T-helper 2 cell treated with Interferon-gamma antibody and Interleukin-4, amounts not matched to agents 100 ng/mL and 5 ng/mL, for 36 hours (primary cell): Measurements from ENCODE around the gene SDHA. TPM values are rescaled to one million over a fixed set of nuclear protein-coding genes. Genes with fewer than 3 reads are reported as not detected.
"Not testable (repeated sequence)": the region's sequence is repeated elsewhere in the genome, so short reads cannot be mapped to it uniquely, and the experiment has no call there.

Source experiments
- intact Hi-C: fragments of 100-400 bp; cut with micrococcal nuclease; formaldehyde crosslinking; loops from one replicate; pipeline ENCODE4 v1.15.1; 2023
- total RNA-seq: library from RNA; stranded (reverse); gene quantifications from 2 replicates; pipeline ENCODE4 v1.2.3, GENCODE V29; 2022

Gene SDHA
- total RNA-seq, 1 donor from 2014 or later: 158 TPM

GRCh38 chr5:251975-252374 lies 33.9 kb downstream of the SDHA start:
- intact Hi-C loops: not testable (repeated sequence)

GRCh38 chr5:252546-252945 lies 34.4 kb downstream of the SDHA start:
- intact Hi-C loops: no loop called here

- intact Hi-C loops: not testable (repeated sequence)
Observed at GRCh38 chr5:254322-254721, 36.2 kb downstream of the SDHA start.

GRCh38 chr5:255116-255515 lies 37.0 kb downstream of the SDHA start:
- intact Hi-C loops: not testable (repeated sequence)

GRCh38 chr5:256347-256746 lies 38.2 kb downstream of the SDHA start:
- intact Hi-C loops: not testable (repeated sequence)

GRCh38 chr5:257148-257547 lies 39.0 kb downstream of the SDHA start:
- intact Hi-C loops: no loop called here

GRCh38 chr5:263275-263974 lies 45.3 kb downstream of the SDHA start:
- intact Hi-C loops: not testable (repeated sequence)

GRCh38 chr5:264338-264737 lies 46.2 kb downstream of the SDHA start:
- intact Hi-C loops: no loop called here

GRCh38 chr5:266311-267026 lies 48.3 kb downstream of the SDHA start:
- intact Hi-C loops: not testable (repeated sequence)

- intact Hi-C loops: no loop called here
Observed at GRCh38 chr5:267716-268115, 49.6 kb downstream of the SDHA start.

- intact Hi-C loops: loop anchor here (5.0 kb wide), 1 partner anchor 1522 kb away; no protein-coding TSS in a partner anchor
Observed at GRCh38 chr5:270340-270739, 52.2 kb downstream of the SDHA start.

- intact Hi-C loops: loop anchor here (1.0 to 5.0 kb wide), 4 partner anchors 53 to 1521 kb away; partner anchors contain the start of genes CCDC127, CEP72, EXOC3 and SDHA
Observed at GRCh38 chr5:271828-272167, 53.7 kb downstream of the SDHA start.

GRCh38 chr5:273091-273490 lies 55.0 kb downstream of the SDHA start:
- intact Hi-C loops: loop anchor here (5.0 kb wide), 1 partner anchor 1519 kb away; no protein-coding TSS in a partner anchor

GRCh38 chr5:273491-273890 lies 55.4 kb downstream of the SDHA start:
- intact Hi-C loops: loop anchor here (5.0 kb wide), 1 partner anchor 1519 kb away; no protein-coding TSS in a partner anchor

GRCh38 chr5:274346-274745 lies 56.2 kb downstream of the SDHA start:
- intact Hi-C loops: loop anchor here (5.0 kb wide), 1 partner anchor 1518 kb away; no protein-coding TSS in a partner anchor

GRCh38 chr5:278646-279045 lies 60.5 kb downstream of the SDHA start:
- intact Hi-C loops: no loop called here

- intact Hi-C loops: not testable (repeated sequence)
Observed at GRCh38 chr5:279051-279665, 61.0 kb downstream of the SDHA start.

- intact Hi-C loops: no loop called here
Observed at GRCh38 chr5:285991-286557, 68.0 kb downstream of the SDHA start.

GRCh38 chr5:290200-290599 lies 72.1 kb downstream of the SDHA start:
- intact Hi-C loops: not testable (repeated sequence)

- intact Hi-C loops: not testable (repeated sequence)
Observed at GRCh38 chr5:291345-291744, 73.2 kb downstream of the SDHA start.

GRCh38 chr5:294788-295187 lies 76.7 kb downstream of the SDHA start:
- intact Hi-C loops: not testable (repeated sequence)

GRCh38 chr5:296207-296606 lies 78.1 kb downstream of the SDHA start:
- intact Hi-C loops: not testable (repeated sequence)
